Measurements from ENCODE around the gene TECPR2.

GRCh38 chr14:102373110-102373509 is 10.4 kb downstream of the TECPR2 start:
- TF ChIP-seq CTCF (IDR thresholded peaks at IDR 0.05), result no peak
- no peak for TF ChIP-seq POLR2A (IDR thresholded peaks at IDR 0.05)

Measured in adrenal gland (tissue), 5 donors.